Stimulated activated CD8-positive, alpha-beta memory T cell treated with anti-CD3 and anti-CD28 coated beads, Interleukin-12 subunit alpha, Interleukin-12 subunit beta, amount 100 ng/mL, for 4 hours (primary cell): ENCODE results near the gene RPRML.
"Not testable (repeated sequence)": the region's sequence is repeated elsewhere in the genome, so short reads cannot be mapped to it uniquely, and the experiment has no call there.

Experiments used
- DNase-seq: peaks from one replicate; pipeline ENCODE4 v3.0.0-alpha.2; 2020; ENCODE audit warnings: low read depth

Gene RPRML

GRCh38 chr17:46976626-46977270, 2.3 kb downstream of the RPRML start:
- no peak for DNase-seq

GRCh38 chr17:46975287-46975686, 3.8 kb downstream of the RPRML start:
- DNase-seq, result no peak

- no peak for DNase-seq
These were observed 5.0 kb downstream of the RPRML start for GRCh38 chr17:46974086-46974485.

GRCh38 chr17:46972346-46972745, 6.7 kb downstream of the RPRML start:
- DNase-seq, result no peak

- no peak for DNase-seq
These were observed 7.3 kb downstream of the RPRML start for GRCh38 chr17:46971647-46972300.

GRCh38 chr17:46968896-46969295, 10.2 kb downstream of the RPRML start:
- no peak for DNase-seq

GRCh38 chr17:46968224-46968834, 10.7 kb downstream of the RPRML start:
- no peak for DNase-seq

- DNase-seq, result no peak
These were observed 14.5 kb downstream of the RPRML start for GRCh38 chr17:46964315-46965265.

- DNase-seq, result no peak
These were observed 15.5 kb downstream of the RPRML start for GRCh38 chr17:46963571-46963970.

GRCh38 chr17:46962374-46962790, 16.7 kb downstream of the RPRML start:
- no peak for DNase-seq

GRCh38 chr17:46960152-46960551, 18.9 kb downstream of the RPRML start:
- no peak for DNase-seq

GRCh38 chr17:46958041-46958591, 20.9 kb downstream of the RPRML start:
- no peak for DNase-seq

GRCh38 chr17:46953191-46953590, 25.9 kb downstream of the RPRML start:
- DNase-seq, result not testable (repeated sequence)

- no peak for DNase-seq
These were observed 26.9 kb downstream of the RPRML start for GRCh38 chr17:46952115-46952514.

GRCh38 chr17:46951706-46952105, 27.3 kb downstream of the RPRML start:
- DNase-seq, result no peak

GRCh38 chr17:46950997-46951621, 27.9 kb downstream of the RPRML start:
- no peak for DNase-seq

- DNase-seq, result no peak
These were observed 28.6 kb downstream of the RPRML start for GRCh38 chr17:46950342-46950996.

- DNase-seq, result no peak
These were observed 29.5 kb downstream of the RPRML start for GRCh38 chr17:46949291-46950174.

- no peak for DNase-seq
These were observed 30.5 kb downstream of the RPRML start for GRCh38 chr17:46948544-46948943.

- no peak for DNase-seq
These were observed 31.8 kb downstream of the RPRML start for GRCh38 chr17:46947216-46947615.
